K562 (cell line): ENCODE results near the gene MAPRE2.

ENCODE experiments used
- ATF1 ChIP-seq, 2 experiments: fragments of 450-650 bp in 1 of 2; IDR thresholded peaks; 2 replicates each; pipeline ENCODE4 v1.6.1; 2016; ENCODE audit warnings: missing compliant biosample characterization in 1 of 2, missing genetic modification characterization in 1 of 2
- JUNB ChIP-seq: fragments of 450-650 bp; formaldehyde crosslinking; conservative IDR thresholded peaks from 2 replicates; pipeline ENCODE4 v1.4.0; 2020; ENCODE audit warnings: mild to moderate bottlenecking
- POLR2AphosphoS5 ChIP-seq: IDR thresholded peaks from 2 replicates; pipeline ENCODE4 v1.6.1; 2011; ENCODE audit warnings: mild to moderate bottlenecking, low read depth, low read length, moderate library complexity; ENCODE audit not compliant: control insufficient read depth, insufficient read depth
- SREBF2 ChIP-seq: sonication (generic); formaldehyde crosslinking; IDR thresholded peaks from 2 replicates; pipeline ENCODE4 v1.4.0; 2020; ENCODE audit warnings: mild to moderate bottlenecking, missing genetic modification reagents
- ZNF764 ChIP-seq: fragments of 250-450 bp; sonication (Bioruptor Pico); IDR thresholded peaks from 2 replicates; pipeline ENCODE4 v1.4.0; 2020; ENCODE audit warnings: low read depth, mild to moderate bottlenecking, moderate library complexity
- TF ChIP-seq, protein P1 (sequence below), 2 experiments: fragments of 450-650 bp; formaldehyde crosslinking in 1 of 2; IDR thresholded peaks; 2 replicates each; pipeline versions ENCODE4 v1.4.0 to v1.6.1; 2014 to 2020; ENCODE audit warnings: mild to moderate bottlenecking in 2 of 2, borderline replicate concordance in 1 of 2, low read depth in 1 of 2
- TF ChIP-seq, protein P2 (sequence below): sonication (generic); formaldehyde crosslinking; IDR thresholded peaks from 2 replicates; pipeline ENCODE4 v1.8.1; 2023; ENCODE audit warnings: missing genetic modification reagents, mild to moderate bottlenecking, borderline replicate concordance
- TF ChIP-seq, protein P3 (sequence below): fragments of 150-350 bp; IDR thresholded peaks from 2 replicates; pipeline ENCODE4 v1.6.1; 2014; ENCODE audit warnings: low read depth, mild to moderate bottlenecking, low read length, borderline replicate concordance

DNA sequence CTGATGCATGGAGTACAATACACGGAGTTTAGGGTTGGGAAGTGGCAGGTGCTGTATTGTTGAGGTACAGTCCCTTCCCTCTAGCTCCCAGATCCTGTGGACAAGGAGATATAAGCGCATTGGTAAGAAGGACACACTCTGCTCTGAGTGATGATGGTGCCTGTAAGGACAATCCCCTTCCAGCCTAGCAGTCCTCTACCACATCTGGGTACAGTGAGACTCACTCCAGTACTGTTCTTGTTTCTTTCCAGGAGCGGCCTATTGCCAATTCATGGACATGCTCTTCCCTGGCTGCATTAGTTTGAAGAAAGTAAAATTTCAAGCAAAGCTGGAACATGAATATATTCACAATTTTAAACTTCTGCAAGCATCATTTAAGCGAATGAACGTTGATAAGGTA lies 56.0 kb downstream of the MAPRE2 start:
- TF ChIP-seq, protein P1, sequence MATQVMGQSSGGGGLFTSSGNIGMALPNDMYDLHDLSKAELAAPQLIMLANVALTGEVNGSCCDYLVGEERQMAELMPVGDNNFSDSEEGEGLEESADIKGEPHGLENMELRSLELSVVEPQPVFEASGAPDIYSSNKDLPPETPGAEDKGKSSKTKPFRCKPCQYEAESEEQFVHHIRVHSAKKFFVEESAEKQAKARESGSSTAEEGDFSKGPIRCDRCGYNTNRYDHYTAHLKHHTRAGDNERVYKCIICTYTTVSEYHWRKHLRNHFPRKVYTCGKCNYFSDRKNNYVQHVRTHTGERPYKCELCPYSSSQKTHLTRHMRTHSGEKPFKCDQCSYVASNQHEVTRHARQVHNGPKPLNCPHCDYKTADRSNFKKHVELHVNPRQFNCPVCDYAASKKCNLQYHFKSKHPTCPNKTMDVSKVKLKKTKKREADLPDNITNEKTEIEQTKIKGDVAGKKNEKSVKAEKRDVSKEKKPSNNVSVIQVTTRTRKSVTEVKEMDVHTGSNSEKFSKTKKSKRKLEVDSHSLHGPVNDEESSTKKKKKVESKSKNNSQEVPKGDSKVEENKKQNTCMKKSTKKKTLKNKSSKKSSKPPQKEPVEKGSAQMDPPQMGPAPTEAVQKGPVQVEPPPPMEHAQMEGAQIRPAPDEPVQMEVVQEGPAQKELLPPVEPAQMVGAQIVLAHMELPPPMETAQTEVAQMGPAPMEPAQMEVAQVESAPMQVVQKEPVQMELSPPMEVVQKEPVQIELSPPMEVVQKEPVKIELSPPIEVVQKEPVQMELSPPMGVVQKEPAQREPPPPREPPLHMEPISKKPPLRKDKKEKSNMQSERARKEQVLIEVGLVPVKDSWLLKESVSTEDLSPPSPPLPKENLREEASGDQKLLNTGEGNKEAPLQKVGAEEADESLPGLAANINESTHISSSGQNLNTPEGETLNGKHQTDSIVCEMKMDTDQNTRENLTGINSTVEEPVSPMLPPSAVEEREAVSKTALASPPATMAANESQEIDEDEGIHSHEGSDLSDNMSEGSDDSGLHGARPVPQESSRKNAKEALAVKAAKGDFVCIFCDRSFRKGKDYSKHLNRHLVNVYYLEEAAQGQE (IDR thresholded peaks at IDR 0.05; ENCODE audit: borderline replicate concordance): no peak
- TF ChIP-seq, protein P1 (CRISPR knock-in tag; IDR thresholded peaks at IDR 0.05; ENCODE audit: low read depth): no peak
- TF ChIP-seq POLR2AphosphoS5 (no peak), ZNF764 (CRISPR knock-in tag) (no peak), JUNB (no peak), SREBF2 (CRISPR knock-in tag) (no peak), ATF1 (CRISPR knock-in tag; IDR thresholded peaks at IDR 0.05) (no peak), ATF1 (tag; IDR thresholded peaks at IDR 0.05) (no peak)
- TF ChIP-seq, protein P2, sequence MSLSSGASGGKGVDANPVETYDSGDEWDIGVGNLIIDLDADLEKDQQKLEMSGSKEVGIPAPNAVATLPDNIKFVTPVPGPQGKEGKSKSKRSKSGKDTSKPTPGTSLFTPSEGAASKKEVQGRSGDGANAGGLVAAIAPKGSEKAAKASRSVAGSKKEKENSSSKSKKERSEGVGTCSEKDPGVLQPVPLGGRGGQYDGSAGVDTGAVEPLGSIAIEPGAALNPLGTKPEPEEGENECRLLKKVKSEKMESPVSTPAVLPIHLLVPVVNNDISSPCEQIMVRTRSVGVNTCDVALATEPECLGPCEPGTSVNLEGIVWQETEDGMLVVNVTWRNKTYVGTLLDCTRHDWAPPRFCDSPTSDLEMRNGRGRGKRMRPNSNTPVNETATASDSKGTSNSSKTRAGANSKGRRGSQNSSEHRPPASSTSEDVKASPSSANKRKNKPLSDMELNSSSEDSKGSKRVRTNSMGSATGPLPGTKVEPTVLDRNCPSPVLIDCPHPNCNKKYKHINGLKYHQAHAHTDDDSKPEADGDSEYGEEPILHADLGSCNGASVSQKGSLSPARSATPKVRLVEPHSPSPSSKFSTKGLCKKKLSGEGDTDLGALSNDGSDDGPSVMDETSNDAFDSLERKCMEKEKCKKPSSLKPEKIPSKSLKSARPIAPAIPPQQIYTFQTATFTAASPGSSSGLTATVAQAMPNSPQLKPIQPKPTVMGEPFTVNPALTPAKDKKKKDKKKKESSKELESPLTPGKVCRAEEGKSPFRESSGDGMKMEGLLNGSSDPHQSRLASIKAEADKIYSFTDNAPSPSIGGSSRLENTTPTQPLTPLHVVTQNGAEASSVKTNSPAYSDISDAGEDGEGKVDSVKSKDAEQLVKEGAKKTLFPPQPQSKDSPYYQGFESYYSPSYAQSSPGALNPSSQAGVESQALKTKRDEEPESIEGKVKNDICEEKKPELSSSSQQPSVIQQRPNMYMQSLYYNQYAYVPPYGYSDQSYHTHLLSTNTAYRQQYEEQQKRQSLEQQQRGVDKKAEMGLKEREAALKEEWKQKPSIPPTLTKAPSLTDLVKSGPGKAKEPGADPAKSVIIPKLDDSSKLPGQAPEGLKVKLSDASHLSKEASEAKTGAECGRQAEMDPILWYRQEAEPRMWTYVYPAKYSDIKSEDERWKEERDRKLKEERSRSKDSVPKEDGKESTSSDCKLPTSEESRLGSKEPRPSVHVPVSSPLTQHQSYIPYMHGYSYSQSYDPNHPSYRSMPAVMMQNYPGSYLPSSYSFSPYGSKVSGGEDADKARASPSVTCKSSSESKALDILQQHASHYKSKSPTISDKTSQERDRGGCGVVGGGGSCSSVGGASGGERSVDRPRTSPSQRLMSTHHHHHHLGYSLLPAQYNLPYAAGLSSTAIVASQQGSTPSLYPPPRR (CRISPR knock-in tag): no peak
- TF ChIP-seq, protein P3, sequence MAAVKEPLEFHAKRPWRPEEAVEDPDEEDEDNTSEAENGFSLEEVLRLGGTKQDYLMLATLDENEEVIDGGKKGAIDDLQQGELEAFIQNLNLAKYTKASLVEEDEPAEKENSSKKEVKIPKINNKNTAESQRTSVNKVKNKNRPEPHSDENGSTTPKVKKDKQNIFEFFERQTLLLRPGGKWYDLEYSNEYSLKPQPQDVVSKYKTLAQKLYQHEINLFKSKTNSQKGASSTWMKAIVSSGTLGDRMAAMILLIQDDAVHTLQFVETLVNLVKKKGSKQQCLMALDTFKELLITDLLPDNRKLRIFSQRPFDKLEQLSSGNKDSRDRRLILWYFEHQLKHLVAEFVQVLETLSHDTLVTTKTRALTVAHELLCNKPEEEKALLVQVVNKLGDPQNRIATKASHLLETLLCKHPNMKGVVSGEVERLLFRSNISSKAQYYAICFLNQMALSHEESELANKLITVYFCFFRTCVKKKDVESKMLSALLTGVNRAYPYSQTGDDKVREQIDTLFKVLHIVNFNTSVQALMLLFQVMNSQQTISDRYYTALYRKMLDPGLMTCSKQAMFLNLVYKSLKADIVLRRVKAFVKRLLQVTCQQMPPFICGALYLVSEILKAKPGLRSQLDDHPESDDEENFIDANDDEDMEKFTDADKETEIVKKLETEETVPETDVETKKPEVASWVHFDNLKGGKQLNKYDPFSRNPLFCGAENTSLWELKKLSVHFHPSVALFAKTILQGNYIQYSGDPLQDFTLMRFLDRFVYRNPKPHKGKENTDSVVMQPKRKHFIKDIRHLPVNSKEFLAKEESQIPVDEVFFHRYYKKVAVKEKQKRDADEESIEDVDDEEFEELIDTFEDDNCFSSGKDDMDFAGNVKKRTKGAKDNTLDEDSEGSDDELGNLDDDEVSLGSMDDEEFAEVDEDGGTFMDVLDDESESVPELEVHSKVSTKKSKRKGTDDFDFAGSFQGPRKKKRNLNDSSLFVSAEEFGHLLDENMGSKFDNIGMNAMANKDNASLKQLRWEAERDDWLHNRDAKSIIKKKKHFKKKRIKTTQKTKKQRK: no peak
